Measurements from ENCODE around the gene GMCL2.

GMCL2 gene

DNA sequence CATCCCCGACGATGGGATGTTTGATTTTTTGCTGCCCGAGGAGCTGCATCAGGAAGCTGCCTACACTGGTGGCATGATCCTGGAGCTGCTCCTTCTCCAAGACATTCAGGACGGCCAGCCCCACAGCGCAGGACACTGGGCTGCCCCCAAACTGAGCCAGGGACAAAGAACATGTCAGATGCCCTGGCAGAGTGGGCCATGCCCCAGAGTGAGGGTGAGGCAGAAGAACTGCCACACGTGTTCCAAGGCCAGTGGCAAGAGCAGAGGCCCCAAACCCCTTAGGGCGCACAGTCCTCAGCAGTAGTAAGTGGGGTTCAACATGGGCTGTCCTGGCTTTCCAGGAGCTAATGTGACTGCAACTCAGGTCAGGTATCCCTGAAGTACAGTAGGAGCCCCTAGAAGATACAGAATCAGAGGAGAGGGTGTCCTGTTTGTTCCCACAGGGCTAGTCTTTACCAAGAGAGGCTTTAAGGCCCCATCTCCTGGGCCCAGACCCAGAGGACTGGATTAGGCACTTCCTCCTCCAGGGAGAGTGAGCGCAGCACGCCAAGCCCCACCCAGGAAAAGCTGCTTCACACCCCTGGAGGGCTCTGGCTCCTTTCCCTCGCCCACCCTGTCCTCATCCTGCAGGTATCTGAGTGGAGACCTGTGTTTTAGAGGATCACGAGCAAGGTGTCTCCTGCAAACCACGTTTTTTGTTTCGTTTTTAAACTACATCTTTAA lies 28.3 kb upstream of the GMCL2 start:
- Histone ChIP-seq H3K9me3 (ENCODE audit: control extremely low read depth in 1 of 5, control insufficient read depth in 4 of 5, insufficient read depth in 2 of 5, low read depth in 1 of 5, low read length in 4 of 5) (no peaks in the 10 kb centered on the region), H3K27ac (ENCODE audit: insufficient read depth in 1 of 2, low read depth in 1 of 2, low read length in 2 of 2, poor library complexity in 1 of 2, severe bottlenecking in 2 of 2) (no peak overlapping the region), H3K36me3 (ENCODE audit: control insufficient read depth in 4 of 4, insufficient read depth in 4 of 4, low read length in 3 of 4) (peaks cover 16 to 75% (median 59%) of the 10 kb centered on the region in 4 experiments), H3K4me3 (ENCODE audit: control insufficient read depth in 1 of 7, extremely low read depth in 1 of 7, insufficient read depth in 4 of 7, low read depth in 2 of 7, low read length in 6 of 7) (peak overlapping the region in 2 of 7 experiments; percentile 16 to 23), H3K4me1 (ENCODE audit: control extremely low read depth in 1 of 4, control insufficient read depth in 4 of 4, insufficient read depth in 4 of 4, low read length in 3 of 4) (peaks cover 10 to 18% (median 16%) of the 10 kb centered on the region in 4 experiments), H3K27me3 (replicated peaks in 2 of 5; ENCODE audit: control insufficient read depth in 4 of 5, insufficient read depth in 5 of 5, low read length in 4 of 5) (no peaks in the 10 kb centered on the region)
- ChIA-PET CTCF (interaction anchor here (0.7 to 1.9 kb wide), 7 partner anchors 8 to 139 kb away, joined by 3 to 7 read pairs (median 4); partner anchors contain the start of gene HNRNPAB), POLR2A (interaction anchor here (0.6 to 0.7 kb wide), 2 partner anchors 11 to 12 kb away, joined by 3 read pairs; partner anchors contain the start of gene HNRNPAB)
- DNase-seq, result no peak
- 70% methylated on average over 10 of the region's 13 CpGs for WGBS (ENCODE audit: insufficient coverage)

DNA sequence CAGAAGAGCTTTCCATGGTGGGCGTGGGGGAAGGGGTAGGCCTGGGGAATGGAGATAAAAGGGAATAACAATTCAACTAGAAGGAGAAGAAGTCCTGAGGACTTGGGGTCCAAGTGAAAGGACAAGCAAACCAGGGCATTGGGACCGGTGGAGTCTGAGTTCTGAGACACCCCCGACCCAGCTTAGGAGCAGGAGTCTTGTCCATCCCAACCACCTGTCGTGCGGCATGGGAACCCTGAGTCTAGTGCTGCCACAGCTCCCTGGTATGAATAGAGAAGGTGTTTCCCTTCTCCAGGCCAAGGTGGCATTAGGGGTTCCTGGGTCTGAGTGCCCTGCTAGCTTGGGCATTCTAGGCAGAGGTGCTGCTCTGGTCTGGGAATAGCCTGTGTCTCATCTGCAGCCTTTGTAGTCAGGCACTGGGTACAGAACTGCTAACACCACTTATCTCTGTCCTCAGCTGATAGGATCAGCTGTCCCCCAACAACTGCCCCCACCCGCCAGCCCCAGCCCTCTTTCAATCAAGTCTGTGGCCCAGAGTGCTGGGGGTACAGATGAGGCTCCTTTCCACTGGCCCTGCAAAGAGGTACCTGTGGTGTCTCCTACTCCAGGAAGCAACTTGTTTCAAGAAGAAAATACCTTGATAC lies 27.1 kb upstream of the GMCL2 start:
- peak overlapping the region in 1 of 2 experiments; percentile 1 for H3K27ac ChIP-seq (ENCODE audit: insufficient read depth in 1 of 2, low read depth in 1 of 2, low read length in 2 of 2, poor library complexity in 1 of 2, severe bottlenecking in 2 of 2)
- CTCF ChIA-PET, result interaction anchor here (0.9 to 1.9 kb wide), 4 partner anchors 10 to 139 kb away, joined by 3 to 8 read pairs (median 3); partner anchors contain the start of gene HNRNPAB
- H3K36me3 ChIP-seq (ENCODE audit: control insufficient read depth in 4 of 4, insufficient read depth in 4 of 4, low read length in 3 of 4), result peaks cover 19 to 81% (median 65%) of the 10 kb centered on the region in 4 experiments
- H3K27me3 ChIP-seq (replicated peaks in 2 of 5; ENCODE audit: control insufficient read depth in 4 of 5, insufficient read depth in 5 of 5, low read length in 4 of 5), result no peaks in the 10 kb centered on the region
- POLR2A ChIA-PET, result interaction anchor here (0.9 to 1.1 kb wide), 2 partner anchors 10 to 26 kb away, joined by 4 to 5 read pairs; partner anchors contain the start of gene HNRNPAB
- no peaks in the 10 kb centered on the region for H3K9me3 ChIP-seq (ENCODE audit: control extremely low read depth in 1 of 5, control insufficient read depth in 4 of 5, insufficient read depth in 2 of 5, low read depth in 1 of 5, low read length in 4 of 5)
- 90% methylated on average over 6 of the region's 6 CpGs for WGBS (ENCODE audit: insufficient coverage)
- no peak overlapping the region for H3K4me3 ChIP-seq (ENCODE audit: control insufficient read depth in 1 of 7, extremely low read depth in 1 of 7, insufficient read depth in 4 of 7, low read depth in 2 of 7, low read length in 6 of 7)
- DNase-seq, result no peak
- H3K4me1 ChIP-seq (ENCODE audit: control extremely low read depth in 1 of 4, control insufficient read depth in 4 of 4, insufficient read depth in 4 of 4, low read length in 3 of 4), result peaks cover 10 to 18% (median 16%) of the 10 kb centered on the region in 4 experiments

DNA sequence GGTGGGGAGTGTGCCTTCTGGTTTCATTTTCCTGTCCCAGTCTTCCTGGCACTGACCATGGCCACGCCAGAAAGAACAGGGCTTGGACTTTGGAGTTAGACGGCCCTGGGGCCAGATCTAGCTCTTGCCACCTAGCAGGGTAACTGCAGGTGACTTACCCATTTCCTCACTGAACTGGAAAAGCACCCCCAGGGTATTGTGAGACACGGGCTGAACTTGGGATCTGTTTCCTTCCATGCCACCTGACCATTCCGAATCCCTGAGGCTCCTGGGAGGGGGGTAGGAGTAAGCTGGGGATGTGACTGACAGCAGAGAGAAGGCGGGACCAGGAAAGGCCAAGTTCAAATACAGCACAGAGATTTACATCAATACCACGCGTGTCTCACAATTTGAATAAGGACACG lies 26.6 kb upstream of the GMCL2 start:
- CTCF ChIA-PET, result interaction anchor here (0.9 to 1.9 kb wide), 3 partner anchors 11 to 138 kb away, joined by 3 to 8 read pairs (median 3); no protein-coding TSS in a partner anchor
- Histone ChIP-seq H3K27me3 (replicated peaks in 2 of 5; ENCODE audit: control insufficient read depth in 4 of 5, insufficient read depth in 5 of 5, low read length in 4 of 5) (no peaks in the 10 kb centered on the region), H3K9me3 (ENCODE audit: control extremely low read depth in 1 of 5, control insufficient read depth in 4 of 5, insufficient read depth in 2 of 5, low read depth in 1 of 5, low read length in 4 of 5) (no peaks in the 10 kb centered on the region), H3K4me3 (ENCODE audit: control insufficient read depth in 1 of 7, extremely low read depth in 1 of 7, insufficient read depth in 4 of 7, low read depth in 2 of 7, low read length in 6 of 7) (no peak overlapping the region), H3K4me1 (ENCODE audit: control extremely low read depth in 1 of 4, control insufficient read depth in 4 of 4, insufficient read depth in 4 of 4, low read length in 3 of 4) (peaks cover 10 to 18% (median 16%) of the 10 kb centered on the region in 4 experiments), H3K36me3 (ENCODE audit: control insufficient read depth in 4 of 4, insufficient read depth in 4 of 4, low read length in 3 of 4) (peaks cover 19 to 86% (median 69%) of the 10 kb centered on the region in 4 experiments), H3K27ac (ENCODE audit: insufficient read depth in 1 of 2, low read depth in 1 of 2, low read length in 2 of 2, poor library complexity in 1 of 2, severe bottlenecking in 2 of 2) (peak overlapping the region in 1 of 2 experiments; percentile 1)
- DNase-seq, result no peak
- POLR2A ChIA-PET, result interaction anchor here (0.9 to 1.1 kb wide), 2 partner anchors 9 to 27 kb away, joined by 4 to 5 read pairs; partner anchors contain the start of gene HNRNPAB
- 100% methylated on average over 3 of the region's 8 CpGs for WGBS (ENCODE audit: insufficient coverage)

DNA sequence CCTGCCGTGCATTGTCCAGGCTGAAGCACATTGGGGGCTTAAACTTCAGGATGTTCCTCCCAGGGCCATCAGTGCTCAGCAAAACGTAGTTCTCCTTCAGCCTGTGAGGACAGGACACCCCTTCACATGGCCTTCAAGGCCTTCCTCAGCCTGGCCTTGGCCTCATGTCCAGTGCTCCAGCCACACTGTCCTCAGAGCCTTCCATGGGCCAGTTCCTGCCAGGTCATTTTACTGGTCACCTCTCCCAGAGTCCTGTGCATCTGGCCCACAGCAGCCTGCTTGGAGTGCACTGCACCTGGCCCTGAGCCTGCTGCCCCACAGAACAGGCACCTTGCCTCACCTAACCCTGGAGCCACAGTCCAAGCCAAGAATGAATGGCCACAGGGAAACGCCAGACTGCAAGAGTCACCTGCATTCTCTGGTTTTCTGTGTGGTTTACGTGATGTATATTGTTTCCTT lies 25.9 kb upstream of the GMCL2 start:
- WGBS (ENCODE audit: insufficient coverage), result 94% methylated on average over 2 of the region's 4 CpGs
- Histone ChIP-seq H3K4me3 (ENCODE audit: control insufficient read depth in 1 of 7, extremely low read depth in 1 of 7, insufficient read depth in 4 of 7, low read depth in 2 of 7, low read length in 6 of 7) (no peak overlapping the region), H3K27ac (ENCODE audit: insufficient read depth in 1 of 2, low read depth in 1 of 2, low read length in 2 of 2, poor library complexity in 1 of 2, severe bottlenecking in 2 of 2) (no peak overlapping the region), H3K9me3 (ENCODE audit: control extremely low read depth in 1 of 5, control insufficient read depth in 4 of 5, insufficient read depth in 2 of 5, low read depth in 1 of 5, low read length in 4 of 5) (no peaks in the 10 kb centered on the region), H3K27me3 (replicated peaks in 2 of 5; ENCODE audit: control insufficient read depth in 4 of 5, insufficient read depth in 5 of 5, low read length in 4 of 5) (no peaks in the 10 kb centered on the region), H3K36me3 (ENCODE audit: control insufficient read depth in 4 of 4, insufficient read depth in 4 of 4, low read length in 3 of 4) (peaks cover 14 to 88% (median 71%) of the 10 kb centered on the region in 4 experiments), H3K4me1 (ENCODE audit: control extremely low read depth in 1 of 4, control insufficient read depth in 4 of 4, insufficient read depth in 4 of 4, low read length in 3 of 4) (peaks cover 10 to 20% (median 17%) of the 10 kb centered on the region in 4 experiments)
- POLR2A ChIA-PET, result interaction anchor here (0.9 kb wide), 1 partner anchor 9 kb away, joined by 5 read pairs; the partner anchor contains the start of gene HNRNPAB
- no peak for DNase-seq
- CTCF ChIA-PET, result interaction anchor here (1.1 to 1.9 kb wide), 2 partner anchors 12 to 27 kb away, joined by 3 to 8 read pairs; no protein-coding TSS in a partner anchor

DNA sequence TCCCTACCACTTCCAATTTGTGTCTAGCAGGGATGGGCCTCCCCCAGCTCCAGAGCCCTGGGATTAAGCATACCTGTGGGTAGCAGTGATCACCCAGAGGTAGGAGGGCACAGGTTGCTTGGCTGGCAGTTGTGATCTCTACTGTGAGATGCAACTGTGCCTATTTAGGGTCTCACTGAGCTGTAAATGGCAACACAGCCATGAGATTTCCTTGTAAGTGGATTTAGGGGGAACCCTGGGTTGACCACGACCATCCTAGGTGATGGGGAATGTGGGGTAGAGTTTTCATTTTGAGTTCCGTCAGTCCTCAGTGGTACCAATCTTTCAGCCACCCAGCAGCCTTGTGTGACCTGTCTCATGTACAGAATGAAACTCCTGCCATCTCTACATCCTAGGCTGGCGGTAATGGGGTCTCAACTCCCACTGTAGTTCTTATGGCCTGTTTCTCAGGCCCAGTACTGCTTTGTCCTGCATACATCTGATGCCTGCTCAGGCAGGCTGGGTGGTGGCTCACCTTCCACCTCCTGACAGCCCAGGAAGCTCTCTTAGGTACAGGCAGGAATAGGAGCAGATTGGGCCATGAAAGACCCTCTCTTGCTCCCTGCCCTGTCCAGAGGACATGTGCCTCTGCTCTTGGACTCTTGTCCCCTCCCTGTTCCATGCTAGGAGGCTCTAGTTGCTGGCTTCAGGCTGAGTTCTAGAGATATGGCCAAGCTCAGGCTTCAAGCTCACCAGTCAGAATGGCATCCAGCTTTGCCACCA lies 25.3 kb upstream of the GMCL2 start:
- Histone ChIP-seq H3K4me3 (ENCODE audit: control insufficient read depth in 1 of 7, extremely low read depth in 1 of 7, insufficient read depth in 4 of 7, low read depth in 2 of 7, low read length in 6 of 7) (no peak overlapping the region), H3K36me3 (ENCODE audit: control insufficient read depth in 4 of 4, insufficient read depth in 4 of 4, low read length in 3 of 4) (peaks cover 15 to 94% (median 76%) of the 10 kb centered on the region in 4 experiments), H3K27me3 (replicated peaks in 2 of 5; ENCODE audit: control insufficient read depth in 4 of 5, insufficient read depth in 5 of 5, low read length in 4 of 5) (no peaks in the 10 kb centered on the region), H3K9me3 (ENCODE audit: control extremely low read depth in 1 of 5, control insufficient read depth in 4 of 5, insufficient read depth in 2 of 5, low read depth in 1 of 5, low read length in 4 of 5) (no peaks in the 10 kb centered on the region), H3K27ac (ENCODE audit: insufficient read depth in 1 of 2, low read depth in 1 of 2, low read length in 2 of 2, poor library complexity in 1 of 2, severe bottlenecking in 2 of 2) (no peak overlapping the region), H3K4me1 (ENCODE audit: control extremely low read depth in 1 of 4, control insufficient read depth in 4 of 4, insufficient read depth in 4 of 4, low read length in 3 of 4) (peaks cover 10 to 25% (median 22%) of the 10 kb centered on the region in 4 experiments)
- ChIA-PET CTCF (interaction anchor here (1.3 kb wide), 1 partner anchor 30 kb away, joined by 3 read pairs; no protein-coding TSS in a partner anchor), POLR2A (interaction anchor here (0.6 kb wide), 1 partner anchor 1572 kb away, joined by 3 read pairs; no protein-coding TSS in a partner anchor)
- WGBS (ENCODE audit: insufficient coverage), result no CpG with 5 or more reads among the region's 3 CpGs
- DNase-seq, result no peak

All from common myeloid progenitor, CD34-positive (primary cell).